Measurements from ENCODE around the gene RPL19. TPM values are rescaled to one million over a fixed set of nuclear protein-coding genes. Genes with fewer than 3 reads are reported as not detected.
"Not testable (repeated sequence)": the region's sequence is repeated elsewhere in the genome, so short reads cannot be mapped to it uniquely, and the experiment has no call there.

RPL19 gene
- total RNA-seq, 2 experiments from 2014 or later: 2,120 to 2,134 TPM

DNA sequence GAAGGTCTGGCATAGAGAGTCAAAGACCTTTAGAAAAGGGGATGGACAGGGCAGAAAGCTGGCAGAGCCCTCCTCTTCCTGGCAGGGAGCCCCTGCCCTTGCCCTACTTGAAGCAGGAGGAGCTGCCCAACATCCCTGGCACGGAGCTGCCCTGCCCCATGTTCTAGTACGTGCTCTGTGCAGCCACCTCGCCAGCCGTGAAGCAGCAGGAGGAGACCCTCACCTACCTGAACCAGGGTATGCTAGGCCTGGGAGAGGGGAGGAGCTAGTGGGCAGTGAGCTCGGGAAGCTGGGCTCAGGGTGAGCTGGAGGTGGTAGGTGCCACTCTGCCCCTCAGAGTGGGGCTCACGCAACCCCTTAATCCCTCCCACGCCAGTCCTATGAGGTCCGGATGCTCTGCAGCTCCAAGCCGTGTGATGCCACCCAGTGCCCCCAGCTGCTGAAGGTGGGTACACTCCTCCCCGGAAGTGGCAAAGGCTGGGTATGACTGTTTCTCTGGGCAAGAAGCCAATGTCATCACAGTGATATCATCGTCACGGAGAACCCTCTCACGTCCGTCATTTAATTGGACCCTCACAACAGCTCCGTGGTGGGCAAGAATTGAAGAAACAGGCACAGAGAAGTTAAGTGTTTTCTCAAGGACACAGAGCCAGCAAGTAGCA lies 38.4 kb downstream of the RPL19 start:
- Mint-ChIP-seq H3K4me1 (peaks cover 19% of the 10 kb centered on the region), H3K9me3 (no peaks in the 10 kb centered on the region), H3K36me3 (no peaks in the 10 kb centered on the region), H3K27me3 (peaks cover 2% of the 10 kb centered on the region), H3K4me3 (peak overlapping the region; percentile 39), H3K27ac (peak overlapping the region; percentile 57)
- DNase-seq: peak; percentile 43
- POLR2A ChIA-PET: interaction anchor here (0.6 to 2.9 kb wide), 5 partner anchors 14 to 39 kb away, joined by 4 to 10 read pairs (median 5); partner anchors contain the start of gene RPL19
- ATAC-seq (ENCODE audit: low read depth): peak; percentile 41

DNA sequence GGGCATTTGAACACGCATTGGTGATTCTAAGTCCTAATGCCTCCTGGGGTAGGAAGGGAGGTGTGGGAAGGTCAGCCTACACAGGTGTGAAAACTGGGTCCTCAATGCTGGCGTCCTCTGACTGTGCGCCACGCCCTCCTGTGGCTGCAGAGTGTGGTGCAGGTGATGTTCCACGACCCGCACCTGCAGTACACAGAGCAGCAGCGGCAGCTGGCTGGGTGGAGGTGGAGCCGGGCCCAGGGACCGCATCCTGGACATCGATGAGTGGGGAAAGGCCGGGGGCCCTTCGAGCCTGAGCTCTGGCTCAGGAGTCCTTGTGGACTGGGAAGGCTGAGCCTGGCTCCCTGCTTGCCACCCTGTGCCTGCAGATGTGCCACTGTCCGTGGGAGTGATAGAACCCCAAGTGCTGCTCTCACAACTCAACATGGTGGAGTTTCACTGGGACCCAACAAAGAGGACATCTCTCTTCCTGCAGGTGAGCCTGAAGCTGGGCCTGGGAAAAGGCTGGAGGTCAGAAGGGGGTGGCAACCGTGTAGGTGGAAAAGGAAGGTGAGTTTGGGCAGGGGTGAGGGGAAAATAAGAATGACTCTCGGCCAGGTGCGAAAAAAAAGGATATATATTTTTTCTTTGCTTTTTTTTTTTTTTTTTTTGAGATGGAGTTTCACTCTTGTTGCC lies 39.7 kb downstream of the RPL19 start:
- peaks cover 2% of the 10 kb centered on the region for H3K27me3 Mint-ChIP-seq
- no peak overlapping the region for H3K27ac Mint-ChIP-seq
- no peaks in the 10 kb centered on the region for H3K9me3 Mint-ChIP-seq
- H3K4me3 Mint-ChIP-seq: no peak overlapping the region
- peak; percentile 65 for ATAC-seq (ENCODE audit: low read depth)
- peaks cover 27% of the 10 kb centered on the region for H3K4me1 Mint-ChIP-seq
- H3K36me3 Mint-ChIP-seq: no peaks in the 10 kb centered on the region
- POLR2A ChIA-PET: interaction anchor here (0.6 kb wide), 1 partner anchor 266 kb away, joined by 4 read pairs; no protein-coding TSS in a partner anchor
- peak; percentile 82 for DNase-seq

DNA sequence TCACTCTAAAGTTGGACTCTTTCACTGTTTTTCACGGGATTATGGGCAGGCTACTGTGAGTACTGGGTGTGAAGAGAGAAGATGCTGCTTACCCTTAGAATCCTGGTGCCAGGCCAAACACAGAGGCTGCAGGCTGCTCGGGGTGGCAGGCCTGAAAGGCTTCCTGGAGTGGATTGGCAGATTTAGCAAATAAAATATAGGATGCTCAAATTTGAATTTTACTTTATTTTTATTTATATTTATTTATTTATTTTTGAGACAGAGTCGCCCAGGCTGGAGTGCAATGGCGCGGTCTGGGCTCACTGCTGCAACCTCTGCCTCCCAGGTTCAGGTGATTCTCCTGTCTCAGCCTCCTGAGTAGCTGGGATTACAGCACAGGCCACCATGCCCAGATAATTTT lies 40.5 kb downstream of the RPL19 start:
- Mint-ChIP-seq H3K4me3 (no peak overlapping the region), H3K4me1 (peaks cover 27% of the 10 kb centered on the region), H3K36me3 (no peaks in the 10 kb centered on the region), H3K27me3 (peaks cover 2% of the 10 kb centered on the region), H3K9me3 (no peaks in the 10 kb centered on the region), H3K27ac (no peak overlapping the region)
- no peak for ATAC-seq (ENCODE audit: low read depth)
- POLR2A ChIA-PET: no interaction called here
- no peak for DNase-seq

DNA sequence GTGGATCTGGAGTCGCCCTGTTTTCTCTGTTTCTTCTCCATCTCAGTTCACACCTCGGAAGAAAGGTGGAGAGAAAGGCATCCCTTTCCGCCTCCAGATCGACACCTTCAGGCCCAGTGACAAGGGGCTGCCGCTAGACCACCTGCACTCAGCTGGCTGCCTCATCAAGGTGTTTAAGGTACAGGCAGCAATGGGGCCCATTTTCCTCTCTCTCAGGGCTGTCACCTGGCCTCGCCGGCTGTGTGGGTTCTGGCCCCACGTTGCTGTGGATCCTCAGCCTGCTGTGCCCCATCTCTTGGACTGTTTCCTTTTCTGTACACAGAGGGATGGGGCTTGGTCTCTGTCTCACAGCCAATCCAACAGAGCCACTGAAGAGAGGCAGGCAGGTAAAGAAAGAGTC lies 43.1 kb downstream of the RPL19 start:
- POLR2A ChIA-PET: interaction anchor here (0.6 kb wide), 1 partner anchor 78 kb away, joined by 4 read pairs; no protein-coding TSS in a partner anchor
- Mint-ChIP-seq H3K36me3 (no peaks in the 10 kb centered on the region), H3K9me3 (no peaks in the 10 kb centered on the region), H3K4me1 (peaks cover 25% of the 10 kb centered on the region), H3K27me3 (peaks cover 2% of the 10 kb centered on the region), H3K4me3 (no peak overlapping the region), H3K27ac (no peak overlapping the region)
- no peak for ATAC-seq (ENCODE audit: low read depth)
- no peak for DNase-seq

DNA sequence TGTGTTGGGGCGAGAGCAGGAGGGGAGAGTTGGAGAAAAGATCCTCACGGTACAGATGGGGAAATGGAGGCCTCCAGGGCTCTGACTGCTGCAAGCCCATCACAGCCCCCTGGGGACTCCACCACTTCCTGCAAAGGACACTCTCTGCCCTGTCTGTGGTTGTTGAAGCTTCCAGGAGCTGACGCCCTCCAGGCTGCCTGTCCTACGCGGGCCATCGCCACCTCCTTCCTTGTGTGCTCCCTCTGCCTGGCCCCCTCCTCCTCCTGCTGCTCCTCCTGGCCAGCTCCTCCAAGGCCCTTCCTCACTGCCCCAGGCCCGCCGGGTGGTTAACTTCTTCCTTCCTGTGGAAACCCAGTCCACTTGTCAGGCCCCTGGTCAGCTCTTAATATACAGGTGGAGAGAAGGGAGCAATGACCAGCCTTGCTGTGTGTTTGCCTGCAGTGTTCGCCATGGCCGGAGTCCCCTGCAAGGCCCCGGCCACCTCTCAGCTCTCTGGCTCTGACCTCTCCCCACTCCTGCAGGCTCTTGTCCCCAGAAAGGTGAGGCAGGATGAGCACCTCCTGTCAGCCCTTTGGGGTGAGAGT lies 44.0 kb downstream of the RPL19 start:
- Mint-ChIP-seq H3K4me3 (no peak overlapping the region), H3K27me3 (peaks cover 2% of the 10 kb centered on the region), H3K27ac (no peak overlapping the region), H3K9me3 (no peaks in the 10 kb centered on the region), H3K36me3 (no peaks in the 10 kb centered on the region), H3K4me1 (peaks cover 18% of the 10 kb centered on the region)
- POLR2A ChIA-PET: interaction anchor here (0.8 to 2.0 kb wide), 5 partner anchors 35 to 91 kb away, joined by 3 to 22 read pairs (median 8); partner anchors contain the start of gene RPL19
- DNase-seq (peak; percentile 42), ATAC-seq (ENCODE audit: low read depth) (peak; percentile 34)

DNA sequence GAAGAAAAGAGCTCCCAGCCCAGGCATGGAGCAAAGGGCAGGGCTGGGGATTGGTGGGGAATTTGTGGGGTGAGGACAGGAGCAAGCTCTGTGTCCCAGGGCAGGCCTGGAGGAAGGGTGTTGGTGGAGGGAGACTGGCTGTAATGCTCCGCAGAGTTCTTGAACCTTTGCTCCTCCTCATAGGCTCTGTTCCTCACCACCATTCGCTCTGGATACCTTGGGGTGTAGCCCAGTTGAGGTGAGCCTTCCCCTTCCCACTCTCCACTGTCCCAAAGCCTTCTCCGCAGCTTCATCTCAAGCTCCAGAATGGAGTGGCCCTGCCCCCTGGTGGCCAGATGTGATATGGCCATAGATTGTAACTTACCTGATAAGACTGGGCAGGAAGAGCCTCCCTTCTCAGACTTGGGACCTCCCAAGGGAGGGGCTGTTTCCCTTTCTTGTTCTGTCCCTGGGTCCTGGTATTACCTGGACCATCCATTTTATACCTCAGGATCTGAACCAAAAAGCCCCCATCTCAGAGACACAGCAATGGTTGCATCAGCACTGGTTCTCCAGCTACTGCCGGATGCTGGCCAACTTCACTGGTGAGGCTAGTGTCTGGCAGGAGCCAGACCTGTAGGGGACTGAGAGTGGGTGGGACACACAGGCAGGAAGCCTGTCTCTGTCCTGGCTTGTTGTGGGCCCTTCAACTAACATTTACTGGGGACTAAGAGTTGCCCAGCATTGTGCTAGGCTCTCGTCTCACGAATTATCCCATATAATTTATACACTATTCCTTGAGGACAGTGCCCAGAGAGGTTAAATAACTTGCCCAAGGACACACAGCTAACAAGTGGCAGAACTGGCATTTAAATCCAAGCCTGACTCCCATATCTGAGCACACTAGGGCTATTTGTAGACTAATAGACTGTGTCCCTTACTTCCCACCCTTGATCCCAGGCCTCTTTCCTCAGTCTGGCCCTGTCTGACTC lies 44.8 kb downstream of the RPL19 start:
- ATAC-seq (ENCODE audit: low read depth): peak; percentile 84
- POLR2A ChIA-PET: interaction anchor here (0.6 to 2.0 kb wide), 6 partner anchors 34 to 91 kb away, joined by 3 to 22 read pairs (median 6); partner anchors contain the start of gene RPL19
- peak overlapping the region; percentile 71 for H3K27ac Mint-ChIP-seq
- H3K4me3 Mint-ChIP-seq: peak overlapping the region; percentile 41
- peaks cover 2% of the 10 kb centered on the region for H3K27me3 Mint-ChIP-seq
- H3K36me3 Mint-ChIP-seq: no peaks in the 10 kb centered on the region
- peaks cover 11% of the 10 kb centered on the region for H3K4me1 Mint-ChIP-seq
- no peaks in the 10 kb centered on the region for H3K9me3 Mint-ChIP-seq
- DNase-seq: peak; percentile 85

DNA sequence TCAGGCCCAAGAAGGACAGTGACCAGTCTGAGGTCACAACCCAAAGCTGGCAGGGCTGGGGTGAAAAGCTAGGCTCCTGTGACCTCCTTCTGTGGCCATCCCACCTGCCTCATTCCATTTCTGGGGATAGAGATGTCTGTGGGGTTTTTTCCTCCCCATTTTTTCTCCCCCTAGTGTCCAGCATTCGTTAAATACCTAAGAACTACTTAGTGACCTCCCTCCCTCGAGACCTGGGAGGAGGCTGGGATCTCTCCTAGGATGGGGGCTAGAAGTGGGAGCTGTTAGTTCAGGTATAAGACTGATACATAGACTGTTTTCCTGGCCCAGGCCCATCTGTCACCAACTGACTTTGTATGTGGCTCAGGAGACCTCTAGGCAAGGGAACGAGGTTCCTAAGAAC lies 46.2 kb downstream of the RPL19 start:
- DNase-seq (no peak), ATAC-seq (ENCODE audit: low read depth) (no peak)
- no peak overlapping the region for H3K27ac Mint-ChIP-seq
- H3K36me3 Mint-ChIP-seq: no peaks in the 10 kb centered on the region
- H3K9me3 Mint-ChIP-seq: no peaks in the 10 kb centered on the region
- H3K4me3 Mint-ChIP-seq: no peak overlapping the region
- POLR2A ChIA-PET: no interaction called here
- H3K4me1 Mint-ChIP-seq: peaks cover 10% of the 10 kb centered on the region
- H3K27me3 Mint-ChIP-seq: peaks cover 2% of the 10 kb centered on the region

DNA sequence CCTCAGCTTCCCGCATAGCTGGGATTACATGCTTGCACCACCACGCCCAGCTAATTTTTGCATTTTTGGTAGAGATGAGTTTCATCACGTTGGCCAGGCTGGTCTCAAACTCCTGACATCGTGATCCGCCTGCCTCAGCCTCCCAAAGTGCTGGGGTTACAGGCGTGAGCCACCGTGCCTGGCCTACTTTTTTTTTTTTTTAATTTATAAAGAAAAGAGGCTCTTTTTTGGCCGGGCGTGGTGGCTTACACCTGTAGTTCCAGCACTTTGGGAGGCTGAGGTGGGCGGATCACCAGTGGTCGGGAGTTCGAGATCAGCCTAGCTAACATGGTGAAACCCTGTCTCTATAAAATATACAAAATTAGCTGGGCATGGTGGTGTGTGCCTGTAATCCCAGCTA lies 50.0 kb downstream of the RPL19 start:
- not testable (repeated sequence) for H3K4me1 Mint-ChIP-seq; ATAC-seq (ENCODE audit: low read depth)

DNA sequence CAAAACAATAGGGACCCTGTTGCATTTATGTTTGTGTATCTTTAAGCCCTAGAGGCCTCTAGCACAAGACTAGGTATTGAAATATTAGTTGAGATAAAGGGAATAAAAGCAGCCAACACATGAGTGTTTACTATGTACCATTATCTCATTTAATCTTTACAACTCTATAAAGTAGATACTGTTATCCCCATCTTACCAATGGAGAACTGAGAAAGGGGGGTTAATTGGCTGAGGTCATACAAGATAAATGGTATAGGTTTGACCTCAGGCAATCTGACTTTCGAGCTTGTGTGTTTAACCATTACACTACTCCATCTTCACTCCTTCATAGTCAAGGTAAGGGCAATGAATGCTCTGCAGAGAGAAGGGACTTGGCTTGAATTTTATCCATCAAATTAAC lies 51.9 kb downstream of the RPL19 start:
- H3K4me1 Mint-ChIP-seq: no peaks in the 10 kb centered on the region
- POLR2A ChIA-PET: no interaction called here
- no peak for DNase-seq
- ATAC-seq (ENCODE audit: low read depth): no peak
- H3K36me3 Mint-ChIP-seq: peaks cover 2% of the 10 kb centered on the region
- no peaks in the 10 kb centered on the region for H3K9me3 Mint-ChIP-seq
- H3K4me3 Mint-ChIP-seq: no peak overlapping the region
- no peak overlapping the region for H3K27ac Mint-ChIP-seq
- no peaks in the 10 kb centered on the region for H3K27me3 Mint-ChIP-seq

More for the DNA sequence above, 50.0 kb downstream of the RPL19 start:
- DNase-seq, H3K4me3 Mint-ChIP-seq, POLR2A ChIA-PET, H3K27me3 Mint-ChIP-seq, H3K27ac Mint-ChIP-seq, H3K9me3 Mint-ChIP-seq, H3K36me3 Mint-ChIP-seq: not testable (repeated sequence)

DNA sequence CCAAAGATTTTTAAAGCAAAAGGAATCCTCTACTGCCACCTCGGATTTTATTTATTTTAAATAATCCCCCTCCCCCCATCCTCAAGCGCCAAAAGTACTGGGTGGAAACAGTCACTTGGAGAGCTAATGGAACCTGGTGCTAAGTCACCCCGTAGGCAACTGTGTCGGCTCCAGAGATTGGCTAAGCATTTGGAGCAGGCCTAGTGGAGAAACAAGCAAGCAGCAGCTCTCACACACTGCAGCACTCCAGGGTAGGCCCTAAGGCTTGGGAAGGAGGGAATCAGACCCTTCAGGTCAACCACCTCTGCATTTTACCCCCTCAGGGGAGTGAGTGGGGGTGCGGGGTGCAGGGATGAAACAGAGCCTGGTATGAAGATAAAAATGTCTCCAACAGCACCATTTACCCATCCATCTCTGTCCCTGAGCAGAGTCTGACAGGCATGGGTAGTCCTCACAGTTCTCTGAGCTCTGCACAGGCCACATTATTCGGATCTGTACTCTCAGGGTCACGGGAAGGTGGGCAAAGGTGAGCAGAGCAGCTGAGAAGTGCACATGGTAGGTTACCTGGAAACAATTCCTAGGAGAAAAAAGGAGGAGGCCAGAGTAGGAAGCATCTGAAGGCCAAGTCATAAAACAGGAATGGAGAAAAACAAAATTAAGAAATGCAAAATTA lies 52.8 kb downstream of the RPL19 start:
- no peak for DNase-seq
- POLR2A ChIA-PET: interaction anchor here (0.7 kb wide), 1 partner anchor 15 kb away, joined by 4 read pairs; no protein-coding TSS in a partner anchor
- Mint-ChIP-seq H3K36me3 (peaks cover 2% of the 10 kb centered on the region), H3K27ac (no peak overlapping the region), H3K27me3 (no peaks in the 10 kb centered on the region), H3K9me3 (no peaks in the 10 kb centered on the region), H3K4me1 (no peaks in the 10 kb centered on the region), H3K4me3 (no peak overlapping the region)
- ATAC-seq (ENCODE audit: low read depth): no peak
